ENCODE measurements around the gene KCNJ12. TPM values are rescaled to one million over a fixed set of nuclear protein-coding genes. Genes with fewer than 3 reads are reported as not detected.
A peak's percentile ranks its signal among the peaks of the same experiment; 100 is the strongest.
"Not testable (repeated sequence)": the region's sequence is repeated elsewhere in the genome, so short reads cannot be mapped to it uniquely, and the experiment has no call there.

KCNJ12 gene
- total RNA-seq, result 0.10 and 0.29 TPM in 2 replicates
- long read RNA-seq, result 0 reads

DNA sequence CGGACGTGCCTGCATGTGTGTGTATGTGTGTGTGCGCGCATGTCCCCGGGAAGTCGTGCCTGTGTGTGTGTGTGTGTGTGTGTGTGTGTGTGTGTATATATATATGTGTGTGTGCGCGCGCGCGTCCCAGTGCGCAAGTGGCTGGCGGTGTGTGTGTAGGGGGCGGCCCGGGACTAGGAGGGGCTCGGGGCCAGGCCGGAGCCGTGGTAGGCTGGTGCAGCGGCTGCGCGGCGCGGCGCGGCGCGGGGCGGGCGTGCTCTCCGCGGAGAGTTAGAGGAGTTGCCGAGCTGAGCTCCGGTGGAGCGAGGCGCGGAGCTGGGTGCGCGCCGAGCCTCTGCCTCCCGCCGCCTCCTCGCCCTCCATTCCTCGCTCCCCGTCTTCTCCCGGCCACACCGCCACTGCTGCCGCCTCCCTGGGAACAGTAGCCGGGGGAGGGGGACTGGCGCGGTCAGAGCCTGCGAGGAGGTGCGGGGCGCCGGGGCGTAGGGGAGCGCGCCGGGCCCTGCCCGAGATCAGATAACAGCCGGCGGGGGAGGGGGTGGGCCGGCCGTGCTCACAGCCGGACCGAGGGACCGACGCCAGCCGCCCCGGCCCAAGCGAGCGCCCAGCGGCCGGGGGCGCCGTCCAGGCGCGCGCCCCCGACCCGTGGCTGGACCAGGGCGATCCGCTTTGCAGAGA, at the start of gene KCNJ12:
KCNJ12 (plus strand) TSS at position 277 of the 678 bp plus-strand sequence. CDS start 38,986 bp downstream, outside the sequence.
- no peaks in the 10 kb centered on the region for H3K9me3 Mint-ChIP-seq (ENCODE audit: low read depth)
- H3K27ac Mint-ChIP-seq, result no peak within 1 kb of the TSS

GRCh38 chr17:21327921-21328320, 48.2 kb upstream of the KCNJ12 start:
- not testable (repeated sequence) for H3K27ac Mint-ChIP-seq; H3K4me1 Mint-ChIP-seq (ENCODE audit: low read depth); H3K4me3 Mint-ChIP-seq (ENCODE audit: low read depth); H3K9me3 Mint-ChIP-seq (ENCODE audit: low read depth); DNase-seq (ENCODE audit: low spot score, unreplicated experiment); H3K36me3 Mint-ChIP-seq (ENCODE audit: insufficient read depth)
- H3K27me3 Mint-ChIP-seq, result peaks cover 28% of the 10 kb centered on the region

More for the DNA sequence above, at the start of gene KCNJ12:
- Mint-ChIP-seq H3K4me1 (ENCODE audit: low read depth) (peaks cover 2% of the 10 kb centered on the region), H3K4me3 (ENCODE audit: low read depth) (peak within 1 kb of the TSS; percentile 58), H3K27me3 (peaks cover 54% of the 10 kb centered on the region), H3K36me3 (ENCODE audit: insufficient read depth) (no peaks in the 10 kb centered on the region)
- TF ChIP-seq, protein P1, sequence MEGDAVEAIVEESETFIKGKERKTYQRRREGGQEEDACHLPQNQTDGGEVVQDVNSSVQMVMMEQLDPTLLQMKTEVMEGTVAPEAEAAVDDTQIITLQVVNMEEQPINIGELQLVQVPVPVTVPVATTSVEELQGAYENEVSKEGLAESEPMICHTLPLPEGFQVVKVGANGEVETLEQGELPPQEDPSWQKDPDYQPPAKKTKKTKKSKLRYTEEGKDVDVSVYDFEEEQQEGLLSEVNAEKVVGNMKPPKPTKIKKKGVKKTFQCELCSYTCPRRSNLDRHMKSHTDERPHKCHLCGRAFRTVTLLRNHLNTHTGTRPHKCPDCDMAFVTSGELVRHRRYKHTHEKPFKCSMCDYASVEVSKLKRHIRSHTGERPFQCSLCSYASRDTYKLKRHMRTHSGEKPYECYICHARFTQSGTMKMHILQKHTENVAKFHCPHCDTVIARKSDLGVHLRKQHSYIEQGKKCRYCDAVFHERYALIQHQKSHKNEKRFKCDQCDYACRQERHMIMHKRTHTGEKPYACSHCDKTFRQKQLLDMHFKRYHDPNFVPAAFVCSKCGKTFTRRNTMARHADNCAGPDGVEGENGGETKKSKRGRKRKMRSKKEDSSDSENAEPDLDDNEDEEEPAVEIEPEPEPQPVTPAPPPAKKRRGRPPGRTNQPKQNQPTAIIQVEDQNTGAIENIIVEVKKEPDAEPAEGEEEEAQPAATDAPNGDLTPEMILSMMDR (IDR thresholded peaks at IDR 0.05; ENCODE audit: unreplicated experiment), result no peak
- DNase-seq (ENCODE audit: low spot score, unreplicated experiment), result no peak

DNA sequence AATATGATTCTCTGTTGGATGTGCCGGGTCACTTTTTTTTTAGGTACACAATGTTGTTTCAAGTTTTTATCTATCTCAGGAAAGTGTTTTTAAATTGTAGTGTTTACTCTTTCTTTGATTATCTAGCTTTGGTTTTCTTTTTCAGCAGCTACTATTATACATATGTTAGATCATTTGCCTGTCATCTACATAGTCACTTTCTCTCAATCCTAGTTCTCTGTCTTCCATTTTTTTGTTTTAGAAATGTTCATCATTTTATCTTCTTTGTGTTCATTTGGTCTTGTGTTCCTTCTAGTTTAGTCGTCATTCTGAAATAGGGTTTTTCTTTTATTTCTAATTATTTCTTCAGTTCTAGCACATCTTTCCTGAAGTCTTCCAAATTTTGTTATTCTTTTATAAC, 47.4 kb upstream of the KCNJ12 start:
- DNase-seq (ENCODE audit: low spot score, unreplicated experiment); H3K9me3 Mint-ChIP-seq (ENCODE audit: low read depth); H3K27ac Mint-ChIP-seq; H3K4me3 Mint-ChIP-seq (ENCODE audit: low read depth); H3K36me3 Mint-ChIP-seq (ENCODE audit: insufficient read depth); H3K4me1 Mint-ChIP-seq (ENCODE audit: low read depth): not testable (repeated sequence)
- peaks cover 19% of the 10 kb centered on the region for H3K27me3 Mint-ChIP-seq

DNA sequence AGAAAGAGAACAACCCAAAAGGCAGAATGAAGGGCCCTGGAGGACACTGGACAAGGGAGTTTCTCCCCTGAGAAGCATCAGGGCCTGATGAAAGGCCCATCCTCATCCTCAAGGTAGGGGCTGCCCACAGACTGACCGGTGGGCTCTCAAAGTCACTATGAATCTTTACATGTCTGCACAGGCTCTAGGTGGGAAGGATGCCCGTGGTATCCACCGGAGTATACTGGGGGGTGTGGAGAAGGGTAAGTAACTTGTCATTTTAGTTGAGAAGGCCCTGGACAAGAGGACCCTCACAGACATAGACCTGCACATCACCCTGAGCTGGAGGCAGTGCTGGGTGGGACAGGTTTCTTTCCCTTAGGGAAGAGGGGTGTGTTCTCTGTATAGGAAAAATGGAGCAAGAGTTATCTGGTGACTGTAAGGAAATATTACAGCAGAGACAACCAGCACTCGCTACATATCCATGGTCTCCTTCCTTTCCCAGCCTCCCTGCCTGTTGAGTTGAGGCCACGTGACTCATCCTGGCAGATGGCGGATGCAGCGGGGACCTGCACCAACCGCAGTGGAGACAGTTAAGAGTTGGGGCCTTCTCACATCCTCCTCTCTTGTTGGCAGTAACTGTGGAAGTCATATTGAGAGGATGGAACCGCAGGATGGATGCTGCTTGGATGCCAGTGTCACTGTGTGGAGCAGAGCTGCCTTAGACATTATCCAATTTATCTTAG, 45.6 kb upstream of the KCNJ12 start:
- Mint-ChIP-seq H3K27me3 (peaks cover 3% of the 10 kb centered on the region), H3K36me3 (ENCODE audit: insufficient read depth) (no peaks in the 10 kb centered on the region), H3K27ac (no peak overlapping the region), H3K4me1 (ENCODE audit: low read depth) (no peaks in the 10 kb centered on the region), H3K4me3 (ENCODE audit: low read depth) (no peak overlapping the region), H3K9me3 (ENCODE audit: low read depth) (peaks cover 8% of the 10 kb centered on the region)
- TF ChIP-seq, protein P1 (IDR thresholded peaks at IDR 0.05; ENCODE audit: unreplicated experiment), result no peak
- DNase-seq (ENCODE audit: low spot score, unreplicated experiment), result no peak

- not testable (repeated sequence) for H3K4me1 Mint-ChIP-seq (ENCODE audit: low read depth); H3K4me3 Mint-ChIP-seq (ENCODE audit: low read depth); H3K36me3 Mint-ChIP-seq (ENCODE audit: insufficient read depth); H3K27me3 Mint-ChIP-seq; H3K9me3 Mint-ChIP-seq (ENCODE audit: low read depth); DNase-seq (ENCODE audit: low spot score, unreplicated experiment); H3K27ac Mint-ChIP-seq
Observed at GRCh38 chr17:21336541-21337294, 39.4 kb upstream of the KCNJ12 start.

DNA sequence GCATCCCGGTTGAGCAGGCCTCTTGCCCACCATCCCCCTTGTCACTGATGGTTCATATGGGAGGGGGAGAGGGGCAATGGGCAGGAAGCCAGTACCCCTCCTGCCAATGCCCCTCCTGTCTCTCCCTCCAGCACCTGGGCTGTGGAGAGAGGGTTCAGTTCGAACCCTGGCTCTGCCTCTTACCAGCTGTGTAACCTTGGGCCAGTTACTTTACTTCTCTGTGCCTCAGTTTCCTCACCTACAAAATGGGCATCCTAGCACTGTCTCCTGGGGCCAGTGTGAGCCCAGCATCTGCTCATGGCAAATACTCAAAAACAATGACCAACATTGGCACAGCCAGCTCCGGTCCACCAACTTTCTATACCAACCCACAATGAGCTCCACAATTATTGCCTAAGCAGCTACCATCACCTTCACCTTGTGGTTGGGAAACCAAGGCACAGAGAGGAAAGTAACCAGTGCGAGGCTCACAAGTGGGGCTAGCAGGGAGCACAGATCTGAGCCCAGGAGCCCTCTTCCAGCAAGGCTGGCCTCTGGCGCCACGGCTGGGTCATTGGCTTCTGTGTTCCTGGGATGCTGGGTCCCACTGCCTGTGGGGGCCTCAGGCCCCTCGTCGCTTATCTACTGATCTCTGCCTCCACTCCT, 38.1 kb upstream of the KCNJ12 start:
- not testable (repeated sequence) for DNase-seq (ENCODE audit: low spot score, unreplicated experiment); H3K36me3 Mint-ChIP-seq (ENCODE audit: insufficient read depth); H3K9me3 Mint-ChIP-seq (ENCODE audit: low read depth); H3K27ac Mint-ChIP-seq; H3K27me3 Mint-ChIP-seq; H3K4me1 Mint-ChIP-seq (ENCODE audit: low read depth); H3K4me3 Mint-ChIP-seq (ENCODE audit: low read depth)

DNA sequence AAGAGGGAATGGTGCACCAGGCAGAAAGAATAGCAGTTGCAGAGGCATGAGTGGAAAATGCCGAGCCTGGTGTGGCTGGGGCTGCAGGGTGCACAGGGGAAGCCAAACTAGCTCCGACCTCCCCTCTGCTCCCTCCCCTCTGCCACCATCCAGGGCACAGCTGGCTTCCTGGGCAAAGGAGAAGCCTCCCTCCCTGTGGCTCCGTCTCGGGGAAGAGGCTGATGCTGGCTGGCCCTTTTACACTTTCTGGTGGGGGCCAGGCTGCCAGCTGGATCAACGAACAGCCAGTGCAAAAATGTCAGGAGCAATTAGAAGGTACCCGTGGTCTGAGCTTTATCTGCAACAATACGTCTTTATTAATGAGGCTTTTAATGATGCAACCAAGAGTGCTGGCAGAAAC, 37.1 kb upstream of the KCNJ12 start:
- Mint-ChIP-seq H3K4me3 (ENCODE audit: low read depth) (no peak overlapping the region), H3K27ac (no peak overlapping the region), H3K4me1 (ENCODE audit: low read depth) (no peaks in the 10 kb centered on the region), H3K36me3 (ENCODE audit: insufficient read depth) (no peaks in the 10 kb centered on the region), H3K27me3 (no peaks in the 10 kb centered on the region), H3K9me3 (ENCODE audit: low read depth) (peaks cover 3% of the 10 kb centered on the region)
- TF ChIP-seq, protein P1 (IDR thresholded peaks at IDR 0.05; ENCODE audit: unreplicated experiment), result no peak
- DNase-seq (ENCODE audit: low spot score, unreplicated experiment), result no peak

DNA sequence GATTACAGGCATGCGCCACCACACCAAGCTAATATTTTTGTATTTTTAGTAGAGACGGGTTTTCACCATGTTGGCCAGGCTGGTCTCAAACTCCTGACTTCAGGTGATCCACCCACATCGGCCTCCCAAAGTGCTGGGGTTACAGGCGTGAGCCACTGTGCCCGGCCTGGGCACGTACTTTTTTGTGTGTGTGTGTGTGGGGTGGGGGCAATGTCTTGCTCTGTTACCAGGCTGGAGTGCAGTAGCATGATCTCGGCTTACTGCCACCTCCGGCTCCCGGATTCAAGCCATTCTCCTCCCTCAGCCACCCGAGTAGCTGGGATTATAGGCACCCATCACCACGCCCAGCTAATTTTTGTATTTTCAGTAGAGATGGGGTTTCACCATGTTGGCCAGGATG, 36.6 kb upstream of the KCNJ12 start:
- not testable (repeated sequence) for H3K27me3 Mint-ChIP-seq; H3K4me3 Mint-ChIP-seq (ENCODE audit: low read depth); DNase-seq (ENCODE audit: low spot score, unreplicated experiment); H3K9me3 Mint-ChIP-seq (ENCODE audit: low read depth); H3K4me1 Mint-ChIP-seq (ENCODE audit: low read depth); H3K27ac Mint-ChIP-seq; H3K36me3 Mint-ChIP-seq (ENCODE audit: insufficient read depth)

GRCh38 chr17:21340407-21340806, 35.8 kb upstream of the KCNJ12 start:
- H3K4me1 Mint-ChIP-seq (ENCODE audit: low read depth); H3K4me3 Mint-ChIP-seq (ENCODE audit: low read depth); DNase-seq (ENCODE audit: low spot score, unreplicated experiment); H3K27ac Mint-ChIP-seq; H3K36me3 Mint-ChIP-seq (ENCODE audit: insufficient read depth); H3K27me3 Mint-ChIP-seq; H3K9me3 Mint-ChIP-seq (ENCODE audit: low read depth): not testable (repeated sequence)
